Stimulated activated naive CD8-positive, alpha-beta T cell treated with anti-CD3 and anti-CD28 coated beads, Interleukin-15, Interleukin-2, amounts not matched to agents 100 U/mL and 50 U/mL, for 24 hours (primary cell): ENCODE results near the gene CLEC14A.

Experiments
- ATAC-seq: fragments of 150-1000 bp; cut with Tn5 transposase; one replicate; pipeline ENCODE4 v1.10.0; 2021
- DNase-seq: peaks from one replicate; pipeline ENCODE4 v3.0.0; 2021

The CLEC14A gene

DNA sequence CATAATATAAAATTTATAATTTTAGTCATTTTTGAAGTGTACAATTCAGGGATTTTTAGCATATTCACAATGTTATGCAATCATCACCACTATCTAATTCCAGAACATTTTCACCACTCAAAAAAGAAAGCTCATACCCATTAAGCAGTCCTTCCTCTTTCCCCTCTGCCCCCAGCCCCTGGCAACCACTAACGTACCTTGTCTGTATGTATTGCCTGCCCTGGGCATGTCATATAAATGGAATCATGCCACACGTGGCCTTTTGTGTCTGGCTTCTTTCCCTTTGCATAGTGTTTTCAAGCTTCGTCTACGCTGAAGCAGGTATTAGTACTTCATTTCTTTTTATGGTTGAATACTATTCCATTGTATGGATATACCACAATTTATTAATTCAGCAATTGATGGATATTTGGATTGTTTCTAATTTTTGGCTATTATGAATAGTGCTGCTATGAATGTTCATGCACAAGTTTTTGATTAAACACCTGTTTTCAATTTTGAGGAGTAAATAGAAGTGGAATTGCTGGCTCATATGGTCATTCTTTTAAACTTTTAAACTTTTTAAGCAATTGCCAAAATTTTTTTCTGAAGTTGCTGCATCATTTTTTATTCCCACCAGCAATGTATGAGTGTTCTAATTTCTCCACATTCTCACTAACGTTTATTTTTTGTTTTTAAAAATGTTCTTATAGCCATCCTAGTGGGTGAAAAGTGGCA, 49.8 kb downstream of the CLEC14A start:
- no peak for ATAC-seq

GRCh38 chr14:38205119-38205813, 50.6 kb downstream of the CLEC14A start:
- ATAC-seq, result no peak
- no peak for DNase-seq

More for the DNA sequence above, 49.8 kb downstream of the CLEC14A start:
- no peak for DNase-seq

GRCh38 chr14:38204719-38205115, 51.2 kb downstream of the CLEC14A start:
- no peak for DNase-seq
- no peak for ATAC-seq
